ENCODE measurements around the gene OR52E2. TPM values are rescaled to one million over a fixed set of nuclear protein-coding genes. Genes with fewer than 3 reads are reported as not detected.

OR52E2 gene
- total RNA-seq, 2 experiments from 2014 or later = not detected

- no peaks in the 10 kb centered on the region for H3K27me3 ChIP-seq (ENCODE audit: control insufficient read depth in 1 of 2, insufficient read depth in 2 of 2, low read length in 2 of 2)
- ATAC-seq (ENCODE audit: poor library complexity) (no peak), DNase-seq (no peak)
- H3K27ac ChIP-seq (ENCODE audit: low read depth in 1 of 2, low read length in 2 of 2) = no peak overlapping the region
- Mint-ChIP-seq H3K27me3 (no peaks in the 10 kb centered on the region), H3K36me3 (ENCODE audit: low read depth) (no peaks in the 10 kb centered on the region), H3K9me3 (no peaks in the 10 kb centered on the region), H3K4me3 (no peak overlapping the region), H3K4me1 (ENCODE audit: low read depth) (no peaks in the 10 kb centered on the region), H3K27ac (no peak overlapping the region)
- intact Hi-C loops (cut with DNase I, micrococcal nuclease) = no loop called here
- CTCF ChIA-PET = no interaction called here
- no peak for TF ChIP-seq CTCF (IDR thresholded peaks at IDR 0.05)
- no peaks in the 10 kb centered on the region for H3K36me3 ChIP-seq (ENCODE audit: insufficient read depth, low read length)
- H3K4me3 ChIP-seq (ENCODE audit: low read length) = no peak overlapping the region
- POLR2A ChIA-PET = no interaction called here
- H3K9me3 ChIP-seq (ENCODE audit: control insufficient read depth in 1 of 2, insufficient read depth in 1 of 2, low read length in 2 of 2) = no peaks in the 10 kb centered on the region
- H3K4me1 ChIP-seq (ENCODE audit: insufficient read depth, low read length) = no peaks in the 10 kb centered on the region
Observed at GRCh38 chr11:5090668-5091067, 31.2 kb upstream of the OR52E2 start.

GRCh38 chr11:5088556-5088955, 29.1 kb upstream of the OR52E2 start:
- Mint-ChIP-seq H3K9me3 (no peaks in the 10 kb centered on the region), H3K4me1 (ENCODE audit: low read depth) (no peaks in the 10 kb centered on the region), H3K36me3 (ENCODE audit: low read depth) (no peaks in the 10 kb centered on the region), H3K27me3 (no peaks in the 10 kb centered on the region), H3K27ac (no peak overlapping the region), H3K4me3 (no peak overlapping the region)
- no peaks in the 10 kb centered on the region for H3K9me3 ChIP-seq (ENCODE audit: control insufficient read depth in 1 of 2, insufficient read depth in 1 of 2, low read length in 2 of 2)
- intact Hi-C loops (cut with DNase I, micrococcal nuclease) = no loop called here
- no peak for DNase-seq
- H3K4me1 ChIP-seq (ENCODE audit: insufficient read depth, low read length) = no peaks in the 10 kb centered on the region
- no peaks in the 10 kb centered on the region for H3K36me3 ChIP-seq (ENCODE audit: insufficient read depth, low read length)
- no peaks in the 10 kb centered on the region for H3K27me3 ChIP-seq (ENCODE audit: control insufficient read depth in 1 of 2, insufficient read depth in 2 of 2, low read length in 2 of 2)
- ATAC-seq (ENCODE audit: poor library complexity) = no peak
- ChIA-PET CTCF (no interaction called here), POLR2A (no interaction called here)
- no peak for TF ChIP-seq CTCF (IDR thresholded peaks at IDR 0.05)
- no peak overlapping the region for H3K4me3 ChIP-seq (ENCODE audit: low read length)
- H3K27ac ChIP-seq (ENCODE audit: low read depth in 1 of 2, low read length in 2 of 2) = no peak overlapping the region

- ATAC-seq (ENCODE audit: poor library complexity) (no peak), DNase-seq (no peak)
- no peaks in the 10 kb centered on the region for H3K4me1 ChIP-seq (ENCODE audit: insufficient read depth, low read length)
- H3K27ac ChIP-seq (ENCODE audit: low read depth in 1 of 2, low read length in 2 of 2) = no peak overlapping the region
- TF ChIP-seq CTCF (IDR thresholded peaks at IDR 0.05) = no peak
- Mint-ChIP-seq H3K27ac (no peak overlapping the region), H3K9me3 (no peaks in the 10 kb centered on the region), H3K36me3 (ENCODE audit: low read depth) (no peaks in the 10 kb centered on the region), H3K27me3 (no peaks in the 10 kb centered on the region), H3K4me1 (ENCODE audit: low read depth) (no peaks in the 10 kb centered on the region), H3K4me3 (no peak overlapping the region)
- intact Hi-C loops (cut with DNase I, micrococcal nuclease) = no loop called here
- H3K4me3 ChIP-seq (ENCODE audit: low read length) = no peak overlapping the region
- ChIA-PET POLR2A (no interaction called here), CTCF (no interaction called here)
- H3K36me3 ChIP-seq (ENCODE audit: insufficient read depth, low read length) = no peaks in the 10 kb centered on the region
- no peaks in the 10 kb centered on the region for H3K9me3 ChIP-seq (ENCODE audit: control insufficient read depth in 1 of 2, insufficient read depth in 1 of 2, low read length in 2 of 2)
- H3K27me3 ChIP-seq (ENCODE audit: control insufficient read depth in 1 of 2, insufficient read depth in 2 of 2, low read length in 2 of 2) = no peaks in the 10 kb centered on the region
Observed at GRCh38 chr11:5083602-5084001, 24.2 kb upstream of the OR52E2 start.

Data from CD4-positive, alpha-beta T cell (primary cell).